ENCODE data around the gene LDLRAD4. TPM values are rescaled to one million over a fixed set of nuclear protein-coding genes. Genes with fewer than 3 reads are reported as not detected.

LDLRAD4 gene
- polyA plus RNA-seq, 1 donor: 9.1 TPM

DNA sequence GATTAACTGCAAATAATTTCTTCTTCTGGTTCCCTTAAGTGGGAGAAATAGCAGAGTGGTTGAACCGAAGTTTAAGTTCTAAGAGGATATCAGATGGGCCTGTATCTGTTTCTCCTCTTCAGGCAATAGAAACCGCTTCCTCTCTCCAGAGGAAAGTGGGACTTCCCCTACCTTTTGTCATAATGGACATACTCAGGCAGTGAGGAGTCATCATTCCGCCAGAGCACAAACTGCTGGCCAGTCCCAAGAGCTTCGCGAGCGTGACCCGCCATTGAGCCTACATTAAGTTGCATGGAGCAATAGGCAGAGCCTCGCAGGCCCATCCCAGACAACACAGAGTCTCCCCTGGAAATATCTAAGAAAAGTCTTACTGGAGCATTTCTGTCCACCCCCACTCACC lies 158.9 kb downstream of the LDLRAD4 start:
- no peaks in the 10 kb centered on the region for H3K9me3 ChIP-seq (ENCODE audit: control insufficient read depth, low read depth, low read length)
- H3K4me1 ChIP-seq (ENCODE audit: control insufficient read depth, insufficient read depth, low read length): peaks cover 2% of the 10 kb centered on the region
- H3K36me3 ChIP-seq (ENCODE audit: control insufficient read depth, insufficient read depth, low read length): no peaks in the 10 kb centered on the region
- no peaks in the 10 kb centered on the region for H3K27me3 ChIP-seq (ENCODE audit: control insufficient read depth, insufficient read depth, low read length)
- no CpG with 5 or more reads among the region's 8 CpGs for WGBS (ENCODE audit: insufficient coverage, low lambda C conversion rate)
- DNase-seq: no peak
- H3K27ac ChIP-seq (ENCODE audit: low read length): no peak overlapping the region
- H3K4me3 ChIP-seq (ENCODE audit: low read length): no peak overlapping the region

GRCh38 chr18:13378150-13378549 lies 159.6 kb downstream of the LDLRAD4 start:
- Histone ChIP-seq H3K36me3 (ENCODE audit: control insufficient read depth, insufficient read depth, low read length) (no peaks in the 10 kb centered on the region), H3K4me3 (ENCODE audit: low read length) (no peak overlapping the region), H3K27ac (ENCODE audit: low read length) (no peak overlapping the region), H3K9me3 (ENCODE audit: control insufficient read depth, low read depth, low read length) (no peaks in the 10 kb centered on the region), H3K27me3 (ENCODE audit: control insufficient read depth, insufficient read depth, low read length) (no peaks in the 10 kb centered on the region), H3K4me1 (ENCODE audit: control insufficient read depth, insufficient read depth, low read length) (peaks cover 7% of the 10 kb centered on the region)
- no peak for DNase-seq
- no CpG with 5 or more reads among the region's 9 CpGs for WGBS (ENCODE audit: insufficient coverage, low lambda C conversion rate)

GRCh38 chr18:13379062-13379865 lies 160.7 kb downstream of the LDLRAD4 start:
- peaks cover 7% of the 10 kb centered on the region for H3K4me1 ChIP-seq (ENCODE audit: control insufficient read depth, insufficient read depth, low read length)
- H3K9me3 ChIP-seq (ENCODE audit: control insufficient read depth, low read depth, low read length): no peaks in the 10 kb centered on the region
- H3K27me3 ChIP-seq (ENCODE audit: control insufficient read depth, insufficient read depth, low read length): no peaks in the 10 kb centered on the region
- DNase-seq: no peak
- no peaks in the 10 kb centered on the region for H3K36me3 ChIP-seq (ENCODE audit: control insufficient read depth, insufficient read depth, low read length)
- WGBS (ENCODE audit: insufficient coverage, low lambda C conversion rate): 60% methylated on average over 1 of the region's 7 CpGs
- no peak overlapping the region for H3K27ac ChIP-seq (ENCODE audit: low read length)
- H3K4me3 ChIP-seq (ENCODE audit: low read length): no peak overlapping the region

DNA sequence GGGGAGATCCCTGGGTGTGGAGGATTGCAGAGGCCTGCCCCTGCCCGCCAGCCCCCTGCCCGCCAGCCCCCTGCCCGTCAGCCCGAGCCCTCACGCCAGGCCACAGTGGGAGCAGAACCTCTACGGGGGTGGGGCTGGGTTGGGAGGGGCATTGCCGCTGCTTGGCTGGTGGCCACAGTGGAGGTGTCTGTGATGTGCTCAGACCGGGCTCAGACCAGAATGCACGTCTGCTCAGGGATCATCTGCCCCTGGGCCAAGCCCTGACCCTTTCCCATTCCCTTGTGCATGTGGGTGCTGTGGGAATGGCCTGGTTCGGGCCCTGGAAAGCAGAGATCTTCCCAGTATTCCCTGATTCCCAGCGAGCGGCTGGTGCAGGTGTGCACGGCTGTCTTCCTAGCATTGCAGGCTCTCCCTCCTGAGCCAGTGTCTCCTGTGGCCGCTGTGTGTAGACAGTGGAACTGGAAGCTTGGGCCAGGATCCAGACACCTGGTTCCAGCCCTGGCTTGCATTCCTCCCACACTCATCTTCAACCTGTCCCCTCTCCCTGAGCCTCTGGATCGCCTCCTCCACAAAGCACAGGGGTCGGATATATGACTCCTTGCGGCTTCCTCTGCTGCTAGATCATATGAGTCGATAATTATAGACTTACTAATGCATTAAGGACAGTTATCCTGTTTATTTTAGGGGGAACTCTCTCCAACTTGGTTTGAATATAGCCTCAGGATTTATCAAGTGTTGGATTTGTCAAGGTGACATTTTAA lies 161.6 kb downstream of the LDLRAD4 start:
- Histone ChIP-seq H3K36me3 (ENCODE audit: control insufficient read depth, insufficient read depth, low read length) (no peaks in the 10 kb centered on the region), H3K4me1 (ENCODE audit: control insufficient read depth, insufficient read depth, low read length) (peaks cover 7% of the 10 kb centered on the region), H3K9me3 (ENCODE audit: control insufficient read depth, low read depth, low read length) (no peaks in the 10 kb centered on the region), H3K4me3 (ENCODE audit: low read length) (no peak overlapping the region), H3K27me3 (ENCODE audit: control insufficient read depth, insufficient read depth, low read length) (no peaks in the 10 kb centered on the region), H3K27ac (ENCODE audit: low read length) (no peak overlapping the region)
- no CpG with 5 or more reads among the region's 18 CpGs for WGBS (ENCODE audit: insufficient coverage, low lambda C conversion rate)
- DNase-seq: no peak

- DNase-seq: no peak
- Histone ChIP-seq H3K4me1 (ENCODE audit: control insufficient read depth, insufficient read depth, low read length) (peaks cover 7% of the 10 kb centered on the region), H3K9me3 (ENCODE audit: control insufficient read depth, low read depth, low read length) (no peaks in the 10 kb centered on the region), H3K4me3 (ENCODE audit: low read length) (no peak overlapping the region), H3K27ac (ENCODE audit: low read length) (no peak overlapping the region), H3K36me3 (ENCODE audit: control insufficient read depth, insufficient read depth, low read length) (no peaks in the 10 kb centered on the region), H3K27me3 (ENCODE audit: control insufficient read depth, insufficient read depth, low read length) (no peaks in the 10 kb centered on the region)
- WGBS (ENCODE audit: insufficient coverage, low lambda C conversion rate): no CpG with 5 or more reads among the region's 2 CpGs
These were observed 162.1 kb downstream of the LDLRAD4 start for GRCh38 chr18:13380691-13381070.

- Histone ChIP-seq H3K4me1 (ENCODE audit: control insufficient read depth, insufficient read depth, low read length) (peaks cover 7% of the 10 kb centered on the region), H3K4me3 (ENCODE audit: low read length) (no peak overlapping the region)
- no peak for DNase-seq
These were observed 162.8 kb downstream of the LDLRAD4 start for GRCh38 chr18:13381331-13381730.

DNA sequence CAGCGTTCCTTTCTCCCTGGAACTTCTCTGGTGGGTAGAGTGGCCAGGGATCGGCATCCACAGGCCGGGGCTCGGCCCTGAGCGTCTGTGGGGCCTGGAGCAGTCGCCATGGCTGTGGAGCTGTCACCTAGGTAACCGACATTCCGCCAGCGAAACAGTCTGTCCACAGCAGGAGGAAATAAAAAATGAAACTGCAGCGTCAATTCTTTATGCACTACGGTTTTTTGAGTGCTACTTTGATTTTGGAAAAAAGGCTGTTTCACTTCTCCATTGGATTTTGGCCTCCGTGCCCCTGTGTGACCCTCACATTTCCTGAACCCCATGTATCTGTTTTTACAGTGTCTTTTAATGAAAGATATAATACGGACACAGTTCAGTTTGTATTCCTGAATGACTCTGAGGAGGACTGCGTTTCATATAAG lies 163.4 kb downstream of the LDLRAD4 start:
- no peaks in the 10 kb centered on the region for H3K9me3 ChIP-seq (ENCODE audit: control insufficient read depth, low read depth, low read length)
- no peak overlapping the region for H3K4me3 ChIP-seq (ENCODE audit: low read length)
- no peaks in the 10 kb centered on the region for H3K27me3 ChIP-seq (ENCODE audit: control insufficient read depth, insufficient read depth, low read length)
- whole genome bisulfite sequencing (ENCODE audit: insufficient coverage, low lambda C conversion rate): no CpG with 5 or more reads among the region's 14 CpGs
- DNase-seq: peak; percentile 68 to 69
- H3K36me3 ChIP-seq (ENCODE audit: control insufficient read depth, insufficient read depth, low read length): no peaks in the 10 kb centered on the region
- H3K27ac ChIP-seq (ENCODE audit: low read length): peak overlapping the region; percentile 29
- H3K4me1 ChIP-seq (ENCODE audit: control insufficient read depth, insufficient read depth, low read length): peaks cover 7% of the 10 kb centered on the region

More at GRCh38 chr18:13381331-13381730, 162.8 kb downstream of the LDLRAD4 start:
- Histone ChIP-seq H3K9me3 (ENCODE audit: control insufficient read depth, low read depth, low read length) (no peaks in the 10 kb centered on the region), H3K27me3 (ENCODE audit: control insufficient read depth, insufficient read depth, low read length) (no peaks in the 10 kb centered on the region), H3K27ac (ENCODE audit: low read length) (peak overlapping the region; percentile 29), H3K36me3 (ENCODE audit: control insufficient read depth, insufficient read depth, low read length) (no peaks in the 10 kb centered on the region)
- WGBS (ENCODE audit: insufficient coverage, low lambda C conversion rate): no CpG with 5 or more reads among the region's 9 CpGs

DNA sequence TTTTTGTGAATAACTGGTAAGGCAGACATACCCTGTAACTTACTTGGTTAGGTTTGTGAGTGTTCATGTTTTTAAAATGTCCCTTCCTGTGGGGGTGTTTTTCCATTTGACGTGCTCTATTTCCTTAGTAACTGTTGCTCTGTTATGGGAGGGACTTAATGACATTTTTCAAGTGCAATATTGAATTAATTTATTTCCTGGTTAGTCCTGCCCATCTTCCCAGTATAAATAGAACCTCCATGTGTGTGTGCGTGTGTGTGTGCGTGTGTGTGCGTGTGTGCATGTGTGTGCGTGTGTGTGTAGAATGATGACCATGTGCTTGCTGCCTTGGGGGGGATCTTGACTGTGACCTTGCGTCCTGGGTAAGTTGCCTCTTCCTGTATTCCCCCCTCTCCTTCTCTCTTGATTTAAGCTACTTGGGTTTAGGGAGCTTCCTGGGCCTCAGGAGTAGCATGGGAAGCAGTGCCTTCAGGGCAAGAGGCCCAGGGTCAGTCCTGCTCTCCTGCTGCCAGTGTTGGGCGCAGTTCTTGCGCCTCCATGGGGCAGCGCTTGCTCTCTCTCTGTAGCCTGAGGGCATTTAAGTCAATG lies 163.9 kb downstream of the LDLRAD4 start:
- peak overlapping the region; percentile 29 for H3K27ac ChIP-seq (ENCODE audit: low read length)
- DNase-seq: peak; percentile 61 to 71
- no peaks in the 10 kb centered on the region for H3K9me3 ChIP-seq (ENCODE audit: control insufficient read depth, low read depth, low read length)
- no peaks in the 10 kb centered on the region for H3K36me3 ChIP-seq (ENCODE audit: control insufficient read depth, insufficient read depth, low read length)
- H3K4me3 ChIP-seq (ENCODE audit: low read length): no peak overlapping the region
- H3K4me1 ChIP-seq (ENCODE audit: control insufficient read depth, insufficient read depth, low read length): peaks cover 7% of the 10 kb centered on the region
- H3K27me3 ChIP-seq (ENCODE audit: control insufficient read depth, insufficient read depth, low read length): no peaks in the 10 kb centered on the region
- WGBS (ENCODE audit: insufficient coverage, low lambda C conversion rate): no CpG with 5 or more reads among the region's 9 CpGs

DNA sequence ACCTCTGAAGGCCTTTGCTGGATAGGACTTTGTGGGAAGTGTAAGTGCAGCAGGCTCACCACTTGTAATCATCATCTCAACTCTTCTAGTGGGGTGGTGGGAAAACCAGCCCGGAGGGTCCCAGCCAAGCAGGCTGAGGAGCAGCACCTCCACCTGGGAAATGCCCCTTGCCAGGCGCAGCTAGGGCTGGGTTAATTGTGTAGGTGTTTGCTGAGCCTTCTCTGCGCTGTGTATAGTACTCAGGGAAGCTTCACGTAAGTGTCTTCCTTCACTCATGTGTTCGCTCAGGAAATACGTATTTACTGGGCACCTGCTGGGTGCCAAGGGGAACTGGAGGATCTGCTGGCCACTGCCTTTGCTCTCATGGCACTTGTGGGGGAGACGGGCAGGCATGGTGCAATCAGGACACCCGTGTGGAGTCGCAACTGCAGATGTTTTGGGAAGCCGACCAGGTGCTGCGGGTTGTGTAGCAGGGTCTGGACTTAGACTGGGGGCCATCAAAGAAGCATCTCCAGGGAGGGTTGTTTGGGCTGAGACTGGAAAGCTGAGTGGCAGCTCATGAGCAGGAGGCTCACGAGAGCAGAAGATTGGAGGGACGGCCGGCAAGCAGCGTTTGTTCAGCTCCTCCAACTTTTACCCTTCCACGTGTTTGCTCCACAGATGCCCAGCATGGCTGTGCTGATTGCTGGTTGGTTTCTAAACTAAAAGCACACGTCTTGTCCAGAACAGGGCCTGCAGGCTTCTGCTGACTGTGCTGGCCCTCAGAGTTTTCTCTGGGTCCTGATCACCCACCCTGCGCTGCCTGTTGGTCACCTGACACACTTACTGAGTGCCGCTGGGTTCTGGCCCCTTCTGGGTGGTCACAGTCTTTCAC lies 164.6 kb downstream of the LDLRAD4 start:
- Histone ChIP-seq H3K36me3 (ENCODE audit: control insufficient read depth, insufficient read depth, low read length) (no peaks in the 10 kb centered on the region), H3K9me3 (ENCODE audit: control insufficient read depth, low read depth, low read length) (no peaks in the 10 kb centered on the region), H3K27me3 (ENCODE audit: control insufficient read depth, insufficient read depth, low read length) (no peaks in the 10 kb centered on the region), H3K27ac (ENCODE audit: low read length) (peak overlapping the region; percentile 29), H3K4me1 (ENCODE audit: control insufficient read depth, insufficient read depth, low read length) (peaks cover 7% of the 10 kb centered on the region), H3K4me3 (ENCODE audit: low read length) (no peak overlapping the region)
- WGBS (ENCODE audit: insufficient coverage, low lambda C conversion rate): no CpG with 5 or more reads among the region's 19 CpGs
- DNase-seq: no peak

All from large intestine (tissue), 3 donors.